GM12878 (cell line): Measurements from ENCODE around the gene ANKMY2. TPM values are rescaled to one million over a fixed set of nuclear protein-coding genes. Genes with fewer than 3 reads are reported as not detected.

ENCODE experiments used
- ATAC-seq: fragments of 200-7000 bp; cut with Tn5 transposase; 3 replicates; pipeline ENCODE4 v1.9.1; 2020; ENCODE audit warnings: mild to moderate bottlenecking, moderate library complexity
- BruUV-seq: library from RNA; stranded (reverse); fragments of 400-500 nt; replicated peaks from 2 replicates; lab custom pipeline; 2021; lab: Mats Ljungman, UMichigan
- CTCF ChIA-PET: fragments of 300-600 bp; sonication (Branson Sonifier 250); formaldehyde crosslinking; extraction: SDS; loops from one replicate; lab custom pipeline; 2021; ENCODE audit warnings: inconsistent platforms; lab: Yijun Ruan, JAX
- POLR2A ChIA-PET: fragments of 350-600 bp; formaldehyde crosslinking; extraction: SDS; loops from one replicate; lab custom pipeline; 2021; ENCODE audit warnings: inconsistent platforms; lab: Charles Lee
- RAD21 ChIA-PET: fragments of 300-600 bp; sonication (Branson Sonifier 250); formaldehyde crosslinking; loops from one replicate; lab custom pipeline; 2023; ENCODE audit warnings: antibody characterized with exemption; ENCODE audit not compliant: unreplicated experiment; lab: Charles Lee
- SMC1A ChIA-PET: fragments of 300-600 bp; sonication (Branson Sonifier 250); formaldehyde crosslinking; loops from one replicate; lab custom pipeline; 2023; ENCODE audit not compliant: unreplicated experiment, uncharacterized antibody; lab: Charles Lee
- DNase-seq: peaks from one replicate; pipeline ENCODE4 v3.0.0-alpha.2; 2011; ENCODE audit warnings: low read depth, low spot score
- FAIRE-seq: peaks from 3 replicates; lab custom pipeline; 2011; peaks lifted over from hg19 to GRCh38; lab: Jason Lieb, UNC
- H2AFZ ChIP-seq: 2 replicates; pipeline ENCODE4 v1.6.0; 2011; ENCODE audit warnings: low read depth, low read length, control low read depth; ENCODE audit not compliant: control insufficient read depth
- H3K27ac ChIP-seq: 2 replicates; pipeline ENCODE4 v1.5.1; 2011; ENCODE audit warnings: control low read depth; ENCODE audit not compliant: control insufficient read depth, insufficient read depth
- H3K27me3 ChIP-seq, 2 experiments: replicated peaks in 1 of 2; 2 replicates each; pipeline versions ENCODE4 v1.6.0 to v1.6.1; 2011; ENCODE audit warnings: low read length in 1 of 2; ENCODE audit not compliant: control insufficient read depth in 2 of 2, insufficient read depth in 2 of 2
- H3K36me3 ChIP-seq, 2 experiments: 2 replicates each; pipeline ENCODE4 v1.5.1; 2011; ENCODE audit warnings: low read length in 1 of 2; ENCODE audit not compliant: control insufficient read depth in 2 of 2, insufficient read depth in 2 of 2
- H3K4me1 ChIP-seq: 2 replicates; pipeline ENCODE4 v1.6.1; 2011; ENCODE audit warnings: mild to moderate bottlenecking, low read length, moderate library complexity, mixed read lengths; ENCODE audit not compliant: control insufficient read depth, insufficient read depth
- H3K4me2 ChIP-seq: 2 replicates; pipeline ENCODE4 v1.6.0; 2011; ENCODE audit warnings: control low read depth; ENCODE audit not compliant: control insufficient read depth, insufficient read depth
- H3K4me3 ChIP-seq: fragments of 200-600 bp; sonication (generic); 2 replicates; pipeline ENCODE4 v1.5.1; 2016
- H3K79me2 ChIP-seq: 2 replicates; pipeline ENCODE4 v1.6.0; 2011; ENCODE audit warnings: low read length; ENCODE audit not compliant: control insufficient read depth, insufficient read depth
- H3K9ac ChIP-seq: 2 replicates; pipeline ENCODE4 v1.8.0; 2011; ENCODE audit warnings: low read length, control low read depth, mixed read lengths; ENCODE audit not compliant: control insufficient read depth, insufficient read depth
- H3K9me3 ChIP-seq: replicated peaks from 3 replicates; pipeline ENCODE4 v1.5.1; 2011; ENCODE audit warnings: mild to moderate bottlenecking, low read length; ENCODE audit not compliant: control insufficient read depth, insufficient read depth
- H4K20me1 ChIP-seq: 2 replicates; pipeline ENCODE4 v1.6.0; 2011; ENCODE audit not compliant: control insufficient read depth, insufficient read depth
- EZH2 ChIP-seq: IDR thresholded peaks from 2 replicates; pipeline ENCODE4 v1.6.1; 2012; ENCODE audit warnings: low read depth, mild to moderate bottlenecking, control low read depth, inconsistent platforms, low read length, borderline replicate concordance; ENCODE audit not compliant: control insufficient read depth
- HDGF ChIP-seq: fragments of 450-650 bp; IDR thresholded peaks from 2 replicates; pipeline ENCODE4 v1.6.1; 2016; ENCODE audit warnings: antibody characterized with exemption
- SREBF1 ChIP-seq: IDR thresholded peaks from 2 replicates; pipeline ENCODE4 v1.6.1; 2012; ENCODE audit warnings: mild to moderate bottlenecking, low read length
- YBX1 ChIP-seq: fragments of 450-650 bp; IDR thresholded peaks from 2 replicates; pipeline ENCODE4 v1.6.1; 2016; ENCODE audit warnings: antibody characterized with exemption
- WGBS: methylation state at CpG from one replicate; pipeline ENCODE4 v1.1.6; 2016; ENCODE audit warnings: low lambda C conversion rate; ENCODE audit not compliant: insufficient replicate concordance, insufficient coverage; ENCODE audit errors: missing lambda C conversion rate; 5-methylcytosine and 5-hydroxymethylcytosine counted together
- in situ Hi-C: fragments of 300-500 bp; cut with MboI; formaldehyde crosslinking; loops from 9 replicates; pipeline ENCODE4 v1.14.3; 2018; ENCODE audit warnings: mixed read lengths
- intact Hi-C: fragments of 100-400 bp; cut with micrococcal nuclease; formaldehyde crosslinking; loops from one replicate; pipeline ENCODE4 v1.14.2; 2022; ENCODE audit not compliant: unreplicated experiment
- polyA plus RNA-seq, 11 experiments: library from polyadenylated mRNA; depleted of rRNA in 4 of 11; unstranded in 6 of 11; stranded (reverse) in 5 of 11; fragments of >200 nt; fragmentation: Nextera tagmentation in 4 of 11; fragmentation: Illumina TruSeq in 1 of 11; extraction: Ambion mirVana in 4 of 11; extraction: Trizol in 1 of 11; gene quantifications; 1 replicate in 1 of 11; 2 replicates in 10 of 11; pipeline versions ENCODE4 v1.2.1 to v1.2.3, GENCODE V29; 2011 to 2016; ENCODE audit warnings: inconsistent platforms in 2 of 11, missing spikeins in 2 of 11, low read depth in 1 of 11
- total RNA-seq, 4 experiments: library from RNA; depleted of rRNA in 3 of 4; stranded (reverse); fragments of >200 nt in 3 of 4; fragmentation: Illumina TruSeq in 1 of 4; extraction: Trizol in 1 of 4; gene quantifications; 2 replicates each; pipeline versions ENCODE4 v1.2.1 to v1.2.3, GENCODE V29; 2013 to 2021
- TF ChIP-seq, protein P1 (sequence below): fragments of 450-650 bp; IDR thresholded peaks from 2 replicates; pipeline ENCODE4 v1.6.1; 2016; ENCODE audit warnings: mild to moderate bottlenecking
- TF ChIP-seq, protein P2 (sequence below): fragments of 450-650 bp; IDR thresholded peaks from 2 replicates; pipeline ENCODE4 v1.6.1; 2017; ENCODE audit warnings: mild to moderate bottlenecking, moderate library complexity

The ANKMY2 gene
- total and polyA plus RNA-seq, 10 of the 15 experiments (the other 5 are each of a cell fraction or from before 2014, with no cell fraction given) = 0.10 to 0.48 (median 0.29) TPM

DNA sequence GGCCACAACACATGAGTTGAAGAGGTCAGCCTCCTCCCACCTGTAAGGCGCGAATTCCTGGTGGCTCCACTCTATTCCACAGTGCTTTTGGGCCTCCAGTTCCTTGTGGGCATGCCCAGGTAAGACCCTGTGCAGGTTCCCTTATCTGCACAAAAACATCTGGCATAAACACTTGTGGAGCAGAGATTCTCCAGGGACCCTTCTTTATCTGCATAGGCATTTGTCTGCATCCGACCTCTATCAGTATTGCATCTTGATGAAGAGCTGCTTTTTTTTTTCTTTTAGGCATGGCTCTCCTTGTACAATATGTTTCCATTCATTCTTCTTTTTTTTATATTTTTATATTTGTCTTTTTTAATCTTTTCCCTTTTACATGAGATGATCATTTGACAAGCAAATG is 58.4 kb downstream of the ANKMY2 start:
- SMC1A ChIA-PET = no interaction called here
- H4K20me1 ChIP-seq = no peaks in the 10 kb centered on the region
- no peaks in the 10 kb centered on the region for H3K79me2 ChIP-seq
- no peaks in the 10 kb centered on the region; a peak in 1 of 4 replicates for H3K27me3 ChIP-seq
- H3K27ac ChIP-seq = no peak overlapping the region
- in situ Hi-C loops = no loop called here
- DNase-seq = no peak
- intact Hi-C loops = no loop called here
- no TSS peak for BruUV-seq
- H3K4me3 ChIP-seq = no peak overlapping the region
- TF ChIP-seq EZH2 (no peak), SREBF1 (no peak), YBX1 (no peak), HDGF (no peak)
- TF ChIP-seq, protein P1, sequence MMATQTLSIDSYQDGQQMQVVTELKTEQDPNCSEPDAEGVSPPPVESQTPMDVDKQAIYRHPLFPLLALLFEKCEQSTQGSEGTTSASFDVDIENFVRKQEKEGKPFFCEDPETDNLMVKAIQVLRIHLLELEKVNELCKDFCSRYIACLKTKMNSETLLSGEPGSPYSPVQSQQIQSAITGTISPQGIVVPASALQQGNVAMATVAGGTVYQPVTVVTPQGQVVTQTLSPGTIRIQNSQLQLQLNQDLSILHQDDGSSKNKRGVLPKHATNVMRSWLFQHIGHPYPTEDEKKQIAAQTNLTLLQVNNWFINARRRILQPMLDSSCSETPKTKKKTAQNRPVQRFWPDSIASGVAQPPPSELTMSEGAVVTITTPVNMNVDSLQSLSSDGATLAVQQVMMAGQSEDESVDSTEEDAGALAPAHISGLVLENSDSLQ = no peak
- TF ChIP-seq, protein P2, sequence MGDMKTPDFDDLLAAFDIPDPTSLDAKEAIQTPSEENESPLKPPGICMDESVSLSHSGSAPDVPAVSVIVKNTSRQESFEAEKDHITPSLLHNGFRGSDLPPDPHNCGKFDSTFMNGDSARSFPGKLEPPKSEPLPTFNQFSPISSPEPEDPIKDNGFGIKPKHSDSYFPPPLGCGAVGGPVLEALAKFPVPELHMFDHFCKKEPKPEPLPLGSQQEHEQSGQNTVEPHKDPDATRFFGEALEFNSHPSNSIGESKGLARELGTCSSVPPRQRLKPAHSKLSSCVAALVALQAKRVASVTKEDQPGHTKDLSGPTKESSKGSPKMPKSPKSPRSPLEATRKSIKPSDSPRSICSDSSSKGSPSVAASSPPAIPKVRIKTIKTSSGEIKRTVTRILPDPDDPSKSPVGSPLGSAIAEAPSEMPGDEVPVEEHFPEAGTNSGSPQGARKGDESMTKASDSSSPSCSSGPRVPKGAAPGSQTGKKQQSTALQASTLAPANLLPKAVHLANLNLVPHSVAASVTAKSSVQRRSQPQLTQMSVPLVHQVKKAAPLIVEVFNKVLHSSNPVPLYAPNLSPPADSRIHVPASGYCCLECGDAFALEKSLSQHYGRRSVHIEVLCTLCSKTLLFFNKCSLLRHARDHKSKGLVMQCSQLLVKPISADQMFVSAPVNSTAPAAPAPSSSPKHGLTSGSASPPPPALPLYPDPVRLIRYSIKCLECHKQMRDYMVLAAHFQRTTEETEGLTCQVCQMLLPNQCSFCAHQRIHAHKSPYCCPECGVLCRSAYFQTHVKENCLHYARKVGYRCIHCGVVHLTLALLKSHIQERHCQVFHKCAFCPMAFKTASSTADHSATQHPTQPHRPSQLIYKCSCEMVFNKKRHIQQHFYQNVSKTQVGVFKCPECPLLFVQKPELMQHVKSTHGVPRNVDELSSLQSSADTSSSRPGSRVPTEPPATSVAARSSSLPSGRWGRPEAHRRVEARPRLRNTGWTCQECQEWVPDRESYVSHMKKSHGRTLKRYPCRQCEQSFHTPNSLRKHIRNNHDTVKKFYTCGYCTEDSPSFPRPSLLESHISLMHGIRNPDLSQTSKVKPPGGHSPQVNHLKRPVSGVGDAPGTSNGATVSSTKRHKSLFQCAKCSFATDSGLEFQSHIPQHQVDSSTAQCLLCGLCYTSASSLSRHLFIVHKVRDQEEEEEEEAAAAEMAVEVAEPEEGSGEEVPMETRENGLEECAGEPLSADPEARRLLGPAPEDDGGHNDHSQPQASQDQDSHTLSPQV = no peak
- TF ChIP-seq, all 136 proteins: peak for 0
- Histone ChIP-seq H3K4me2 (no peak overlapping the region), H3K9me3 (no peaks in the 10 kb centered on the region), H2AFZ (no peak overlapping the region), H3K36me3 (no peaks in the 10 kb centered on the region), H3K9ac (no peak overlapping the region), H3K4me1 (no peaks in the 10 kb centered on the region)
- ATAC-seq (no peak), FAIRE-seq (no peak)
- ChIA-PET POLR2A (interaction anchor here (0.6 kb wide), 1 partner anchor 1572 kb away, joined by 3 read pairs; no protein-coding TSS in a partner anchor), CTCF (interaction anchor here (1.7 kb wide), 1 partner anchor 22 kb away, joined by 4 read pairs; no protein-coding TSS in a partner anchor), RAD21 (no interaction called here)
- WGBS = 60% methylated on average over 3 of the region's 3 CpGs
